Endothelial cell (in vitro differentiated cells): ENCODE results near the gene HMG20B. TPM values are rescaled to one million over a fixed set of nuclear protein-coding genes. Genes with fewer than 3 reads are reported as not detected.

Experiments
- DNase-seq: peaks from one replicate; pipeline ENCODE4 v3.0.0; 2021; ENCODE audit warnings: low spot score
- H3K27ac Mint-ChIP-seq: one replicate; pipeline ENCODE4 v1.8.0; 2021; ENCODE audit warnings: mixed read lengths, inconsistent platforms; ENCODE audit not compliant: unreplicated experiment
- H3K27me3 Mint-ChIP-seq: one replicate; pipeline ENCODE4 v1.8.0; 2021; ENCODE audit warnings: mild to moderate bottlenecking, moderate library complexity, mixed read lengths, inconsistent platforms; ENCODE audit not compliant: unreplicated experiment
- H3K36me3 Mint-ChIP-seq: one replicate; pipeline ENCODE4 v1.8.0; 2021; ENCODE audit warnings: mild to moderate bottlenecking, low read depth, mixed read lengths, inconsistent platforms; ENCODE audit not compliant: unreplicated experiment
- H3K4me1 Mint-ChIP-seq: one replicate; pipeline ENCODE4 v1.8.0; 2021; ENCODE audit warnings: mild to moderate bottlenecking, mixed read lengths, inconsistent platforms; ENCODE audit not compliant: unreplicated experiment
- H3K4me3 Mint-ChIP-seq: one replicate; pipeline ENCODE4 v1.8.0; 2021; ENCODE audit warnings: mild to moderate bottlenecking, mixed read lengths, inconsistent platforms; ENCODE audit not compliant: unreplicated experiment
- H3K9me3 Mint-ChIP-seq: one replicate; pipeline ENCODE4 v1.8.0; 2021; ENCODE audit warnings: mixed read lengths, inconsistent platforms; ENCODE audit not compliant: unreplicated experiment
- CTCF ChIP-seq: fragments of 200-600 bp; sonication (generic); IDR thresholded peaks from one replicate; pipeline ENCODE4 v1.5.0; 2021; ENCODE audit warnings: antibody characterized with exemption; ENCODE audit not compliant: unreplicated experiment
- long read RNA-seq: library from polyadenylated mRNA; unstranded; transcript quantifications from one replicate; pipeline ENCODE4 v2.0.0, GENCODE V29; 2020; ENCODE audit not compliant: unreplicated experiment
- total RNA-seq: library from RNA; stranded (reverse); fragmentation: NEBNext Ultra II Directional; extraction: Animal tissue kit (Norgen Biotek cat#: 25700); gene quantifications from one replicate; pipeline ENCODE4 v1.2.1, GENCODE V29; 2021; ENCODE audit not compliant: unreplicated experiment

Gene HMG20B
- 77.2 TPM for total RNA-seq
- long read RNA-seq, transcript HMG20B-202 (10 exons, 1,596 nt), result major isoform, 51 of 74 reads
- long read RNA-seq, partial matches to known transcripts, result 10 of 74 reads
- long read RNA-seq, other reads (novel, unspliced or antisense), result 12 of 74 reads

- H3K27ac Mint-ChIP-seq, result no peak within 1 kb of the TSS
- no peaks in the 10 kb centered on the region for H3K9me3 Mint-ChIP-seq
- H3K4me1 Mint-ChIP-seq, result peaks cover 12% of the 10 kb centered on the region
- peak within 1 kb of the TSS; percentile 84 for H3K4me3 Mint-ChIP-seq
- no peak for DNase-seq
- no peak for TF ChIP-seq CTCF
- H3K36me3 Mint-ChIP-seq, result peaks cover 12% of the 10 kb centered on the region
- H3K27me3 Mint-ChIP-seq, result peaks cover 20% of the 10 kb centered on the region
Observed at GRCh38 chr19:3572855-3573161, at the start of gene HMG20B. HMG20B (plus strand) TSS chr19:3572944; CDS start chr19:3573310, 366 bp downstream.

- H3K36me3 Mint-ChIP-seq, result peaks cover 3% of the 10 kb centered on the region
- H3K4me1 Mint-ChIP-seq, result no peaks in the 10 kb centered on the region
- H3K4me3 Mint-ChIP-seq, result no peak overlapping the region
- no peak for TF ChIP-seq CTCF
- H3K27ac Mint-ChIP-seq, result no peak overlapping the region
- DNase-seq, result no peak
- H3K9me3 Mint-ChIP-seq, result no peaks in the 10 kb centered on the region
- H3K27me3 Mint-ChIP-seq, result peaks cover 3% of the 10 kb centered on the region
Observed at GRCh38 chr19:3523361-3524077, 49.2 kb upstream of the HMG20B start.

- Mint-ChIP-seq H3K36me3 (peaks cover 3% of the 10 kb centered on the region), H3K4me3 (peak overlapping the region; percentile 47), H3K4me1 (no peaks in the 10 kb centered on the region), H3K27me3 (peaks cover 3% of the 10 kb centered on the region), H3K27ac (no peak overlapping the region), H3K9me3 (no peaks in the 10 kb centered on the region)
- no peak for TF ChIP-seq CTCF
- DNase-seq, result no peak
Observed at GRCh38 chr19:3524078-3524842, 48.5 kb upstream of the HMG20B start.

DNA sequence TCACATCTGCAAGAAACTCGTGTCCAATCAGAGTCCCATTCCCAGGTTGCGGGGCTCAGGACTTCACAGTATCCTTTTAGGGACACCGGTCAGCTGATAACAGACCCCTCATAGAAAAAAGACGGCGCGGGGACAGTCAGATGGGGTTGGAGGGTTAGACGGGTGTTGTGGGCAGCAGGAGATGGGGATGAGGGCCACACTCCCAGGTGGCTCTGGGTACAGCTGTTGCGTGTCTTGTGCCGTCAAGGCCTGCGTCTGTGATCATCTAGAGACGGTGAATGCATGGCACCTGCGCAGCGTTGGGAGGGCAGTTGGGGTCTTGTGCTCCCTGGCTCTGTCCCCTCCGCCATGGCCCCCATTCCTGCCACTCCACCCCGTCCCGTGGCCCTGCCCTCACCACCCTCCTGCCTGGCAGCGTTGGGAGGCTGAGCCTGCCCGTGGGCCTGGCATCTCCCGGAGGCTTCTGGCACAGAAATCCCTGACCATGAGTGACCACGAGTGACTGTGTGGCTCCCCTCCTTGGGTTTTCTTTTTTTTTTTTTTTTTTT lies 47.8 kb upstream of the HMG20B start:
- no peak overlapping the region for H3K27ac Mint-ChIP-seq
- H3K36me3 Mint-ChIP-seq, result peaks cover 3% of the 10 kb centered on the region
- H3K27me3 Mint-ChIP-seq, result peaks cover 3% of the 10 kb centered on the region
- no peaks in the 10 kb centered on the region for H3K4me1 Mint-ChIP-seq
- no peak for DNase-seq
- H3K9me3 Mint-ChIP-seq, result no peaks in the 10 kb centered on the region
- peak overlapping the region; percentile 47 for H3K4me3 Mint-ChIP-seq
- no peak for TF ChIP-seq CTCF
